ENCODE results near the gene RRAGD. TPM values are rescaled to one million over a fixed set of nuclear protein-coding genes. Genes with fewer than 3 reads are reported as not detected.

RRAGD gene
- polyA plus RNA-seq (2012; ENCODE audit: insufficient read depth, insufficient read length, low read depth): 4.6 TPM

GRCh38 chr6:89412071-89413005 lies at the start of gene RRAGD:
Gene RRAGD (minus strand): TSS chr6:89412273. CDS start chr6:89411993, 280 bp downstream.
- peaks cover 8% of the 10 kb centered on the region for H3K4me1 ChIP-seq
- H3K4me3 ChIP-seq (ENCODE audit: low read depth, low read length): peak within 1 kb of the TSS; percentile 78
- no peaks in the 10 kb centered on the region for H3K27me3 ChIP-seq
- H3K36me3 ChIP-seq: no peaks in the 10 kb centered on the region
- DNase-seq: peak; percentile 82
- no peak for TF ChIP-seq CTCF (IDR thresholded peaks at IDR 0.05; ENCODE audit: low read depth, low read length)
- H3K9me3 ChIP-seq: no peaks in the 10 kb centered on the region

GRCh38 chr6:89460713-89461112 lies 48.6 kb upstream of the RRAGD start:
- DNase-seq: no peak
- H3K4me1 ChIP-seq: no peaks in the 10 kb centered on the region
- H3K4me3 ChIP-seq (ENCODE audit: low read depth, low read length): no peak overlapping the region
- no peaks in the 10 kb centered on the region for H3K9me3 ChIP-seq
- no peaks in the 10 kb centered on the region for H3K27me3 ChIP-seq
- no peak for TF ChIP-seq CTCF (IDR thresholded peaks at IDR 0.05; ENCODE audit: low read depth, low read length)
- no peaks in the 10 kb centered on the region for H3K36me3 ChIP-seq

GRCh38 chr6:89459501-89459900 lies 47.4 kb upstream of the RRAGD start:
- no peak for DNase-seq
- TF ChIP-seq CTCF (IDR thresholded peaks at IDR 0.05; ENCODE audit: low read depth, low read length): no peak
- no peak overlapping the region for H3K4me3 ChIP-seq (ENCODE audit: low read depth, low read length)
- no peaks in the 10 kb centered on the region for H3K9me3 ChIP-seq
- H3K27me3 ChIP-seq: no peaks in the 10 kb centered on the region
- H3K4me1 ChIP-seq: no peaks in the 10 kb centered on the region
- no peaks in the 10 kb centered on the region for H3K36me3 ChIP-seq

- H3K9me3 ChIP-seq: no peaks in the 10 kb centered on the region
- DNase-seq: no peak
- H3K36me3 ChIP-seq: no peaks in the 10 kb centered on the region
- H3K4me1 ChIP-seq: no peaks in the 10 kb centered on the region
- no peak for TF ChIP-seq CTCF (IDR thresholded peaks at IDR 0.05; ENCODE audit: low read depth, low read length)
- H3K27me3 ChIP-seq: no peaks in the 10 kb centered on the region
- no peak overlapping the region for H3K4me3 ChIP-seq (ENCODE audit: low read depth, low read length)
Measured at GRCh38 chr6:89458704-89459103, 46.6 kb upstream of the RRAGD start.

- DNase-seq: no peak
- Histone ChIP-seq H3K4me3 (ENCODE audit: low read depth, low read length) (no peak overlapping the region), H3K9me3 (no peaks in the 10 kb centered on the region), H3K4me1 (no peaks in the 10 kb centered on the region), H3K27me3 (no peaks in the 10 kb centered on the region), H3K36me3 (no peaks in the 10 kb centered on the region)
- TF ChIP-seq CTCF (IDR thresholded peaks at IDR 0.05; ENCODE audit: low read depth, low read length): no peak
Measured at GRCh38 chr6:89454300-89454699, 42.2 kb upstream of the RRAGD start.

- no peaks in the 10 kb centered on the region for H3K36me3 ChIP-seq
- no peaks in the 10 kb centered on the region for H3K27me3 ChIP-seq
- H3K4me3 ChIP-seq (ENCODE audit: low read depth, low read length): no peak overlapping the region
- H3K9me3 ChIP-seq: no peaks in the 10 kb centered on the region
- H3K4me1 ChIP-seq: no peaks in the 10 kb centered on the region
- no peak for DNase-seq
- no peak for TF ChIP-seq CTCF (IDR thresholded peaks at IDR 0.05; ENCODE audit: low read depth, low read length)
Measured at GRCh38 chr6:89452281-89452680, 40.2 kb upstream of the RRAGD start.
